Sigmoid colon (tissue), 4 donors: ENCODE measurements around the gene CNST.

Experiments
- CTCF ChIP-seq, 4 experiments: fragments of 450-650 bp in 3 of 4; fragments of 200-600 bp in 1 of 4; IDR thresholded peaks; one replicate each; pipeline ENCODE4 v1.5.1; 2016 to 2019; ENCODE audit warnings: antibody characterized with exemption in 4 of 4, mild to moderate bottlenecking in 3 of 4, moderate library complexity in 2 of 4
- EP300 ChIP-seq, 4 donors: sonication (generic); formaldehyde crosslinking; IDR thresholded peaks; one replicate each; pipeline ENCODE4 v1.6.1; 2017; ENCODE audit warnings: antibody characterized with exemption in 4 of 4
- POLR2A ChIP-seq, 2 donors: fragments of 450-650 bp; IDR thresholded peaks; one replicate each; pipeline ENCODE4 v1.6.1; 2016; ENCODE audit warnings: antibody characterized with exemption in 2 of 2, mild to moderate bottlenecking in 2 of 2, moderate library complexity in 2 of 2

GRCh38 chr1:246613096-246613758 lies 47.0 kb downstream of the CNST start:
- TF ChIP-seq CTCF (IDR thresholded peaks at IDR 0.05) (no peak), POLR2A (IDR thresholded peaks at IDR 0.05) (no peak), EP300 (IDR thresholded peaks at IDR 0.05) (no peak)
